GM12878 (cell line): Measurements from ENCODE around the gene CFAP99.

Experiments
- E4F1 ChIP-seq: fragments of 450-650 bp; IDR thresholded peaks from 2 replicates; pipeline ENCODE4 v1.6.1; 2018; ENCODE audit warnings: borderline replicate concordance, mild to moderate bottlenecking; ENCODE audit not compliant: partially characterized antibody
- RELB ChIP-seq: fragments of 450-650 bp; IDR thresholded peaks from 2 replicates; pipeline ENCODE4 v1.6.1; 2017; ENCODE audit warnings: low read depth, mild to moderate bottlenecking, moderate library complexity
- YY1 ChIP-seq: IDR thresholded peaks from 2 replicates; pipeline ENCODE4 v1.6.1; 2011; ENCODE audit warnings: low read depth, mild to moderate bottlenecking, low read length

DNA sequence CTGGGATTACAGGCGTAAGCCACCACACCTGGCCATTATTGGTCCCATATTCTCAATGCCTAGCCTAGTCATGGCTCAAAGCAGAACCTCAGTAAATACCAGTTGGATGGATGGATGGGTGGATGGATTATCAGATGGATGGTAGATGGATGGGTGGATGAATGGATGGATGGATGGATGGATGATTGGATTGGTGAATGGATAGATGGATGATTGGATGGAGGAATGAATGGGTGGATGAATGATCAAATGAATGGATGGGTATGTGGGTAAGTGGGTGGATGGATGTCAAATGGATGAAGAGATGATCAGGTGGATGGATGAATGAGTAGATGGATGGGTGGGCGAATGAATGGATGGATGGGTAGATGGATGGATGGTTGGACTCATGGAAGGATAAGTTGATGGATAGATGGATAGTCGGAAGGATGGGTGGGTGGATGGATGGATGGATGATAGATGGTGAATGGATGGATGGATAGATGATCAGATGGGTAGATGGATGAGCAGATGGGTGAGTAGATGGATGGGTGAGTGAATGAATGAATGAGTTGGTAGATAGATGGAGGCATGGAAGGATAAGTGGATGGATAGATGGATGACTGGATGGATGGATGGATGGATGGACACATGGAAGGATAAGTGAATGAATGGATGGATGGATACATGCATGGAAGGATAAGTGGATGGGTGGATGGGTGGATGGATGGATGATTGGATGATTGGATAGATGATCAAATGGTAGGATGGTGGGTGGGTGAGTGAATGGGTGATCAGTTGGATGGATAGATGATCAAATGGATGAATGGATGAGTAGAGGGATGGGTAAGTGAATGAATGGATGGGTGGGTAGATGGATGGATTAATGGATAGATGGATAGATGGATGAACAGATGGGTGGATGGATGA lies 28.2 kb downstream of the CFAP99 start:
- no peak for TF ChIP-seq RELB
- TF ChIP-seq YY1: no peak
- TF ChIP-seq E4F1: no peak
